Transverse colon (tissue), 4 donors: ENCODE data around the gene ELAC1. TPM values are rescaled to one million over a fixed set of nuclear protein-coding genes. Genes with fewer than 3 reads are reported as not detected.

Experiments
- DNase-seq: peaks from one replicate; pipeline ENCODE4 v3.0.0-alpha.2; 2019
- H3K27ac ChIP-seq, 4 donors: fragments of 200-600 bp; sonication (generic); 2 replicates each; pipeline ENCODE4 v1.5.1; 2016 to 2018; ENCODE audit warnings: inconsistent platforms in 4 of 4
- H3K27me3 ChIP-seq: fragments of 200-600 bp; sonication (generic); 2 replicates; pipeline ENCODE4 v1.5.1; 2017; ENCODE audit warnings: inconsistent platforms
- H3K36me3 ChIP-seq, 4 donors: fragments of 200-600 bp; sonication (generic); 2 replicates each; pipeline ENCODE4 v1.5.1; 2017 to 2019; ENCODE audit warnings: inconsistent platforms in 4 of 4
- H3K4me1 ChIP-seq, 4 donors: fragments of 200-600 bp; sonication (generic); 2 replicates each; pipeline ENCODE4 v1.5.1; 2017 to 2020; ENCODE audit warnings: inconsistent platforms in 4 of 4
- H3K4me3 ChIP-seq, 4 donors: fragments of 200-600 bp; sonication (generic); 1 replicate in 1 of 4; 2 replicates in 3 of 4; pipeline versions ENCODE4 v1.5.1 to v1.6.1; 2017 to 2019; ENCODE audit warnings: inconsistent platforms in 4 of 4
- H3K9me3 ChIP-seq, 2 donors: fragments of 200-600 bp; sonication (generic); 2 replicates each; pipeline ENCODE4 v1.5.1; 2017 to 2019; ENCODE audit warnings: inconsistent platforms in 2 of 2
- CTCF ChIP-seq, 5 experiments: fragments of 200-600 bp in 3 of 5; fragments of 450-650 bp in 2 of 5; sonication (generic) in 3 of 5; IDR thresholded peaks; 1 replicate in 2 of 5; 2 replicates in 3 of 5; pipeline ENCODE4 v1.5.1; 2016 to 2017; ENCODE audit warnings: antibody characterized with exemption in 5 of 5, inconsistent platforms in 3 of 5, mild to moderate bottlenecking in 2 of 5, moderate library complexity in 1 of 5
- EP300 ChIP-seq: sonication (generic); formaldehyde crosslinking; IDR thresholded peaks from one replicate; pipeline ENCODE4 v1.6.1; 2017; ENCODE audit warnings: antibody characterized with exemption, low read depth
- POLR2A ChIP-seq: fragments of 450-650 bp; IDR thresholded peaks from one replicate; pipeline ENCODE4 v1.6.1; 2016; ENCODE audit warnings: antibody characterized with exemption, mild to moderate bottlenecking, moderate library complexity
- POLR2AphosphoS5 ChIP-seq, 3 donors: sonication (generic); formaldehyde crosslinking; IDR thresholded peaks; one replicate each; pipeline ENCODE4 v1.6.1; 2016; ENCODE audit warnings: antibody characterized with exemption in 3 of 3
- WGBS, 2 donors: methylation state at CpG; one replicate each; pipeline ENCODE4 v1.1.5; 2018; ENCODE audit warnings: low coverage in 1 of 2; 5-methylcytosine and 5-hydroxymethylcytosine counted together
- in situ Hi-C, 4 donors: fragments of 200-750 bp; cut with MboI; loops; one replicate each; pipeline versions ENCODE4 v1.15.0 to v1.15.1; 2017; ENCODE audit warnings: low sequenced_read_pairs in 3 of 4, low pct_ligation_motif_present in 1 of 4, low pct_unique_long_range_greater_than_20kb in 1 of 4
- intact Hi-C: fragments of 100-400 bp; cut with DNase I; formaldehyde crosslinking; loops from one replicate; pipeline ENCODE4 v1.15.1; 2023; ENCODE audit warnings: low total_unique reads
- small RNA-seq, 4 donors: library from RNA; depleted of rRNA; stranded (forward); fragments of <200 nt; gene quantifications; one replicate each; pipeline ENCODE3, GENCODE V24; 2016
- total RNA-seq, 4 donors: library from RNA; depleted of rRNA; stranded (reverse); fragments of >200 nt; gene quantifications; one replicate each; pipeline ENCODE4 v1.1.0, GENCODE V29; 2016

ELAC1 gene
- total RNA-seq, 4 donors from 2014 or later, result 3.2 to 9.6 (median 6.4) TPM; not detected in 1

GRCh38 chr18:51032193-51032592 is 64.4 kb downstream of the ELAC1 start:
- intact Hi-C loops, result loop anchor here (10.0 kb wide), 1 partner anchor 207 kb away; the partner anchor contains the start of gene MRO
- no peaks in the 10 kb centered on the region for H3K27me3 ChIP-seq
- peaks cover 27 to 80% (median 53%) of the 10 kb centered on the region in 4 donors for H3K4me1 ChIP-seq
- no peaks in the 10 kb centered on the region for H3K9me3 ChIP-seq
- no peak for DNase-seq
- H3K4me3 ChIP-seq, result peak overlapping the region in 1 of 4 donors; percentile 87
- peak overlapping the region; percentile 97 to 99 (median 98) for H3K27ac ChIP-seq
- in situ Hi-C loops, result loop anchor here in 2 of 4 donors (25.0 kb wide), 2 partner anchors 145 to 220 kb away; partner anchors contain the start of genes MRO (in 2 of the 2) and ME2 (in 1 of the 2)
- TF ChIP-seq POLR2A (no peak), CTCF (IDR thresholded peaks at IDR 0.05) (no peak), POLR2AphosphoS5 (IDR thresholded peaks at IDR 0.05) (no peak), EP300 (no peak)
- H3K36me3 ChIP-seq, result no peaks in the 10 kb centered on the region
- 34 to 35% methylated on average over 5 of the region's 5 CpGs for WGBS, 2 donors

DNA sequence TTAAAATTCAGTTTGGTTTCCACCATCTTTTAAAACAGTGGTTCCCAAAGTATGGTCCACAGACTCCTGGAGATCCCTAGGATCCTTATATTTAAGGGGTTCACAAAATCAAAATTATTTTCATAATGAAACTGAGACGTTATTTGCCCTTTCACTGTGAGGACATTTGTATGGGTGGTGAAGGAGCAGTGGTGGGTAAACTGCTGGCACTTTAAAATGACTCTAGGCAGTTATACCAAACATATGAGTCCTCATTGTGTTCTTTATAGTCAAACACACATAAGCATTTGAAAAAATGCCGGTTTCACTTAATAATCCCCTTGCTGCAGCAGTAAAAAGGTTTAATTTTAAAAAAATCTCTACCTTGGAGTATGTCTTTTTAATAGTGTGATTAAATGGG is 69.4 kb downstream of the ELAC1 start:
- 28 to 58% methylated on average over 2 of the region's 2 CpGs for WGBS, 2 donors
- Histone ChIP-seq H3K27me3 (no peaks in the 10 kb centered on the region), H3K36me3 (no peaks in the 10 kb centered on the region), H3K4me1 (peaks cover 36 to 90% (median 72%) of the 10 kb centered on the region in 4 donors), H3K9me3 (no peaks in the 10 kb centered on the region), H3K4me3 (no peak overlapping the region), H3K27ac (no peak overlapping the region)
- no peak for DNase-seq
- intact Hi-C loops, result loop anchor here (10.0 kb wide), 1 partner anchor 212 kb away; the partner anchor contains the start of gene MRO
- in situ Hi-C loops, result loop anchor here in 2 of 4 donors (25.0 kb wide), 2 partner anchors 150 to 225 kb away; partner anchors contain the start of genes MRO (in 2 of the 2) and ME2 (in 1 of the 2)
- TF ChIP-seq EP300, result no peak
- TF ChIP-seq POLR2A, result no peak
- no peak for TF ChIP-seq POLR2AphosphoS5 (IDR thresholded peaks at IDR 0.05)
- TF ChIP-seq CTCF (IDR thresholded peaks at IDR 0.05), result no peak

Small RNAs within 50 kb of the gene (small RNA-seq; reads per million reads assigned to genes)
- gene RF00019, result 0 reads per million in 4 donors

Other genes starting within 250 kb of the ELAC1 start
- gene MRO, start 148.0 kb upstream of the ELAC1 start, total RNA-seq, result under 1 TPM in 2 of 4 donors, not detected in 2; 0.16 to 0.27 TPM
- 10 to 100 TPM; 28.8 to 84.5 (median 53.2) TPM for gene ME2, start 88.9 kb upstream of the ELAC1 start, total RNA-seq
- 100 to 1,000 TPM in 1 of 4 donors, 10 to 100 TPM in 3; 77.1 to 172 (median 85.6) TPM for gene SMAD4, start 62.2 kb downstream of the ELAC1 start, total RNA-seq
- gene MEX3C, start 229.6 kb downstream of the ELAC1 start, total RNA-seq, result 10 to 100 TPM; 11.3 to 27.8 (median 24.2) TPM